A673 (cell line): ENCODE measurements around the gene COL13A1. TPM values are rescaled to one million over a fixed set of nuclear protein-coding genes. Genes with fewer than 3 reads are reported as not detected.

Experiments used
- BruUV-seq: library from RNA; stranded (reverse); fragments of 400-500 nt; replicated peaks from 2 replicates; lab custom pipeline; 2021; lab: Mats Ljungman, UMichigan
- CTCF ChIA-PET: fragments of 300-600 bp; sonication (Branson Sonifier 250); formaldehyde crosslinking; loops from one replicate; lab custom pipeline; 2022; ENCODE audit warnings: antibody characterized with exemption; lab: Charles Lee
- POLR2A ChIA-PET: fragments of 300-600 bp; sonication (Branson Sonifier 250); formaldehyde crosslinking; loops from one replicate; lab custom pipeline; 2022; ENCODE audit warnings: antibody characterized with exemption; ENCODE audit not compliant: low non-redundant PET; lab: Charles Lee
- DNase-seq: peaks from one replicate; pipeline ENCODE4 v3.0.0-alpha.2; 2015; ENCODE audit warnings: low spot score
- H3K27ac ChIP-seq: fragments of 200-600 bp; sonication (generic); 2 replicates; pipeline ENCODE4 v1.5.1; 2016; ENCODE audit warnings: mixed run types, low read depth, mild to moderate bottlenecking, mixed read lengths, antibody characterized with exemption, low read length; ENCODE audit not compliant: poor library complexity, severe bottlenecking
- H3K27me3 ChIP-seq: fragments of 200-600 bp; sonication (generic); replicated peaks from 2 replicates; pipeline ENCODE4 v1.6.1; 2017; ENCODE audit warnings: mixed run types, low read depth, mild to moderate bottlenecking, mixed read lengths, antibody characterized with exemption, low read length; ENCODE audit not compliant: insufficient read depth, poor library complexity
- H3K36me3 ChIP-seq: fragments of 200-600 bp; sonication (generic); 2 replicates; pipeline ENCODE4 v1.6.1; 2016; ENCODE audit warnings: mixed run types, mild to moderate bottlenecking, mixed read lengths, antibody characterized with exemption, low read length; ENCODE audit not compliant: insufficient read depth, poor library complexity, severe bottlenecking
- H3K4me1 ChIP-seq: fragments of 200-600 bp; sonication (generic); 2 replicates; pipeline ENCODE4 v1.6.1; 2017; ENCODE audit warnings: mixed run types, mild to moderate bottlenecking, mixed read lengths, antibody characterized with exemption, low read length; ENCODE audit not compliant: insufficient read depth, poor library complexity, severe bottlenecking
- H3K4me3 ChIP-seq: fragments of 200-600 bp; sonication (generic); 2 replicates; pipeline ENCODE4 v1.5.1; 2016; ENCODE audit warnings: low read depth, mixed run types, mild to moderate bottlenecking, mixed read lengths, low read length; ENCODE audit not compliant: poor library complexity, severe bottlenecking
- H3K9me3 ChIP-seq: fragments of 200-600 bp; sonication (generic); 2 replicates; pipeline ENCODE4 v1.6.1; 2016; ENCODE audit warnings: mixed run types, low read depth, mild to moderate bottlenecking, mixed read lengths, antibody characterized with exemption, low read length; ENCODE audit not compliant: poor library complexity, severe bottlenecking
- CTCF ChIP-seq: fragments of 300-800, 200-600 bp; sonication (generic); conservative IDR thresholded peaks from 2 replicates; pipeline ENCODE4 v1.5.1; 2017; ENCODE audit warnings: low read depth, mild to moderate bottlenecking, antibody characterized with exemption, low read length, moderate library complexity, mixed read lengths
- EZH2 ChIP-seq: fragments of 200-600 bp; sonication (generic); IDR thresholded peaks from 2 replicates; pipeline ENCODE4 v1.6.1; 2017; ENCODE audit warnings: borderline replicate concordance, low read depth, mild to moderate bottlenecking, mixed read lengths, antibody characterized with exemption, low read length; ENCODE audit not compliant: poor library complexity, severe bottlenecking
- intact Hi-C: fragments of 100-400 bp; cut with micrococcal nuclease; formaldehyde crosslinking; loops from one replicate; pipeline ENCODE4 v1.10.0; 2022; ENCODE audit not compliant: unreplicated experiment
- total RNA-seq: library from RNA; stranded (reverse); gene quantifications from 2 replicates; pipeline ENCODE4 v1.2.3, GENCODE V29; 2021

Gene COL13A1
- total RNA-seq, 1 experiment from 2014 or later, result 2.0 TPM

- ChIA-PET CTCF (interaction anchor here (0.6 kb wide), 1 partner anchor 124 kb away, joined by 4 read pairs; no protein-coding TSS in a partner anchor), POLR2A (no interaction called here)
- H3K4me1 ChIP-seq, result no peaks in the 10 kb centered on the region
- H3K27me3 ChIP-seq, result no peaks in the 10 kb centered on the region
- intact Hi-C loops, result no loop called here
- no peaks in the 10 kb centered on the region for H3K9me3 ChIP-seq
- TF ChIP-seq EZH2 (no peak), CTCF (no peak)
- BruUV-seq, result no TSS peak
- no peaks in the 10 kb centered on the region for H3K36me3 ChIP-seq
- DNase-seq, result no peak
- no peak overlapping the region for H3K27ac ChIP-seq
- no peak overlapping the region for H3K4me3 ChIP-seq
Measured at GRCh38 chr10:69829775-69830174, 28.1 kb downstream of the COL13A1 start.

- no TSS peak for BruUV-seq
- DNase-seq, result no peak
- no peaks in the 10 kb centered on the region for H3K4me1 ChIP-seq
- intact Hi-C loops, result no loop called here
- CTCF ChIA-PET, result no interaction called here
- H3K4me3 ChIP-seq, result no peak overlapping the region
- H3K36me3 ChIP-seq, result no peaks in the 10 kb centered on the region
- TF ChIP-seq CTCF (no peak), EZH2 (no peak)
- H3K27ac ChIP-seq, result no peak overlapping the region
- no peaks in the 10 kb centered on the region for H3K27me3 ChIP-seq
- POLR2A ChIA-PET, result no interaction called here
- H3K9me3 ChIP-seq, result no peaks in the 10 kb centered on the region
Measured at GRCh38 chr10:69831231-69831855, 29.6 kb downstream of the COL13A1 start.

- no peak for DNase-seq
- Histone ChIP-seq H3K4me3 (no peak overlapping the region), H3K4me1 (no peaks in the 10 kb centered on the region), H3K27me3 (no peaks in the 10 kb centered on the region), H3K9me3 (no peaks in the 10 kb centered on the region), H3K27ac (no peak overlapping the region), H3K36me3 (no peaks in the 10 kb centered on the region)
- TF ChIP-seq EZH2, result no peak
- TF ChIP-seq CTCF, result no peak
- intact Hi-C loops, result no loop called here
- BruUV-seq, result no TSS peak
- ChIA-PET CTCF (no interaction called here), POLR2A (no interaction called here)
Measured at GRCh38 chr10:69835233-69835632, 33.5 kb downstream of the COL13A1 start.
